Mesothelial cell of epicardium (in vitro differentiated cells): ENCODE results near the gene CD38. TPM values are rescaled to one million over a fixed set of nuclear protein-coding genes. Genes with fewer than 3 reads are reported as not detected.
"Not testable (repeated sequence)": the region's sequence is repeated elsewhere in the genome, so short reads cannot be mapped to it uniquely, and the experiment has no call there.

Experiments
- DNase-seq, 2 experiments: peaks; one replicate each; pipeline ENCODE4 v3.0.0; 2021; ENCODE audit warnings: low spot score in 2 of 2; ENCODE audit not compliant: unreplicated experiment in 2 of 2
- H3K27ac Mint-ChIP-seq: 2 replicates; pipeline ENCODE4 v1.8.0; 2021; ENCODE audit warnings: mixed read lengths
- H3K27me3 Mint-ChIP-seq: 2 replicates; pipeline ENCODE4 v1.8.0; 2021; ENCODE audit warnings: low read depth, mixed read lengths
- H3K36me3 Mint-ChIP-seq: 2 replicates; pipeline ENCODE4 v1.8.0; 2021; ENCODE audit warnings: mixed read lengths
- H3K4me1 Mint-ChIP-seq: 2 replicates; pipeline ENCODE4 v1.8.0; 2021; ENCODE audit warnings: mixed read lengths
- H3K4me3 Mint-ChIP-seq: 2 replicates; pipeline ENCODE4 v1.8.0; 2021; ENCODE audit warnings: mild to moderate bottlenecking, moderate library complexity, mixed read lengths
- H3K9me3 Mint-ChIP-seq: 2 replicates; pipeline ENCODE4 v1.8.0; 2021; ENCODE audit warnings: mixed read lengths
- total RNA-seq: library from RNA; stranded (reverse); gene quantifications from 3 replicates; pipeline ENCODE4 v1.2.1, GENCODE V29; 2021
- TF ChIP-seq, protein P1 (sequence below): fragments of 200-600 bp; sonication (generic); IDR thresholded peaks from one replicate; pipeline ENCODE4 v1.5.0; 2021; ENCODE audit warnings: antibody characterized with exemption; ENCODE audit not compliant: unreplicated experiment

CD38 gene
- total RNA-seq, 1 donor from 2014 or later = 0.20 TPM

- DNase-seq = no peak
- no peak overlapping the region for H3K4me3 Mint-ChIP-seq
- H3K27ac Mint-ChIP-seq = no peak overlapping the region
- no peaks in the 10 kb centered on the region for H3K27me3 Mint-ChIP-seq
- peaks cover 3% of the 10 kb centered on the region for H3K4me1 Mint-ChIP-seq
- H3K9me3 Mint-ChIP-seq = peaks cover 3% of the 10 kb centered on the region
- TF ChIP-seq, protein P1, sequence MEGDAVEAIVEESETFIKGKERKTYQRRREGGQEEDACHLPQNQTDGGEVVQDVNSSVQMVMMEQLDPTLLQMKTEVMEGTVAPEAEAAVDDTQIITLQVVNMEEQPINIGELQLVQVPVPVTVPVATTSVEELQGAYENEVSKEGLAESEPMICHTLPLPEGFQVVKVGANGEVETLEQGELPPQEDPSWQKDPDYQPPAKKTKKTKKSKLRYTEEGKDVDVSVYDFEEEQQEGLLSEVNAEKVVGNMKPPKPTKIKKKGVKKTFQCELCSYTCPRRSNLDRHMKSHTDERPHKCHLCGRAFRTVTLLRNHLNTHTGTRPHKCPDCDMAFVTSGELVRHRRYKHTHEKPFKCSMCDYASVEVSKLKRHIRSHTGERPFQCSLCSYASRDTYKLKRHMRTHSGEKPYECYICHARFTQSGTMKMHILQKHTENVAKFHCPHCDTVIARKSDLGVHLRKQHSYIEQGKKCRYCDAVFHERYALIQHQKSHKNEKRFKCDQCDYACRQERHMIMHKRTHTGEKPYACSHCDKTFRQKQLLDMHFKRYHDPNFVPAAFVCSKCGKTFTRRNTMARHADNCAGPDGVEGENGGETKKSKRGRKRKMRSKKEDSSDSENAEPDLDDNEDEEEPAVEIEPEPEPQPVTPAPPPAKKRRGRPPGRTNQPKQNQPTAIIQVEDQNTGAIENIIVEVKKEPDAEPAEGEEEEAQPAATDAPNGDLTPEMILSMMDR = no peak
- H3K36me3 Mint-ChIP-seq = no peaks in the 10 kb centered on the region
These were observed 22.6 kb upstream of the CD38 start for GRCh38 chr4:15755321-15756155.

DNA sequence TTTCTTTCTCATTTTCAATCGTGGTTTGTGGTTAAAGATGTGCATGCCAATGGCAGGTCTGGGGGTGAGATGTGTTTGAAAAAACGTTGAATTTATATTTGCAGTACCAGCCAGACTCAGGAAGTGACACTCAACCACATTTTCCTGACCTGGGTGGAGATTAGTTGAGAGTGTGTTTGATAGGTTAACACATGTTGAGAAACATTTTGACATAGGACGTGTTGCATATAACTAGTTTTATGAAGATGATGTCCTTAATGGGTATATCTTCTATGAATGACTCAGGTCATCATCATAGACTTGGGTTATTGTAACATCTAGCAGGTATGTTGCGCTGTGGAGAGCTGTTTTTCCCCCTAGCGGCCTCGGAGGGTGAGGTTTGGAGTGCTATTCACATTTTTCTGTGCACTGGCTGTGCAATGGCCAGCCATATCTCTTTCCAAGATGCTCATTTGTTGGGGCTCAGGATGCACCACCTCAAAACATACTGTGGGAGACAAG, 21.7 kb upstream of the CD38 start:
- Mint-ChIP-seq H3K4me1 (peaks cover 3% of the 10 kb centered on the region), H3K27ac (no peak overlapping the region), H3K36me3 (no peaks in the 10 kb centered on the region), H3K9me3 (peaks cover 3% of the 10 kb centered on the region), H3K4me3 (no peak overlapping the region), H3K27me3 (no peaks in the 10 kb centered on the region)
- TF ChIP-seq, protein P1 = no peak
- DNase-seq = no peak

DNA sequence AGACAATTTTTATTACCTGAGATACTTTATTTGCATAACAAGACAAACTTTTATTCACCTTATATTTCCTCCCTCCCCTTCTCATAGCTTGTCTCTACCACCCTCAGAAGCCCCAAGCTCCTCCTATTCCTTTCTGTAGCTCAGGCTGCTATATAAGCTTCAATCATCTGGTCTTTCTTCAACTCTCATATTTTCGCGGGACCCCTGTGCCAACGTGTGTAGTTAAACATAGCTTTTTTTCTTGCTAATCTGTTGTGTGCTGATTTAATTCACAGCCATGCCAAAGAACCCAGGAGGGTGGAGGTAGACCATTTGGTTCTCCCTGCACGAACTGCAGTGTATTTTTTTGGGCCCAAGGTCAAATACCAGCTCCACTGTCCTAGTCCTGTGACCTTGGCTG, 21.1 kb upstream of the CD38 start:
- DNase-seq = no peak
- Mint-ChIP-seq H3K27me3 (no peaks in the 10 kb centered on the region), H3K36me3 (no peaks in the 10 kb centered on the region), H3K27ac (no peak overlapping the region), H3K9me3 (peaks cover 3% of the 10 kb centered on the region), H3K4me1 (peaks cover 3% of the 10 kb centered on the region), H3K4me3 (no peak overlapping the region)
- TF ChIP-seq, protein P1 = no peak

DNA sequence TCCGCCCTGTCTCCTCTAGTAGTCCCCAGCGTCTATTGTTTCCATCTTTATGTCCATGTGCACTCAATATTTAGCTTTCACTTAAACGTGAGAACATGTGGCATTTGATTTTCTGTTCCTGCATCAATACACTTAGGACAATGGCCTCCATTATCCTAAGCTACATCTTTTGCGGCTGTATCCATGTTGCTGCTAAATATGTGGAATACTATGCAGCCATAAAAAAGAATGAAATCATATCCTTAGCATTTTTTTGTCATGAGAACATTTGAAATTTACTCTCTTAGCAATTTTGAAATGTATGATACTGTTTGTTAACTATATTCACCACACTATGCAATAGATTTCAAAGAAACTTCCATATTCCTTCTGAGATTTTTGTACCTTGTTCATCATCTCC, 19.8 kb upstream of the CD38 start:
- TF ChIP-seq, protein P1 = no peak
- Mint-ChIP-seq H3K27me3 (no peaks in the 10 kb centered on the region), H3K4me1 (peaks cover 3% of the 10 kb centered on the region), H3K9me3 (peaks cover 8% of the 10 kb centered on the region), H3K27ac (no peak overlapping the region), H3K4me3 (no peak overlapping the region), H3K36me3 (no peaks in the 10 kb centered on the region)
- no peak for DNase-seq

DNA sequence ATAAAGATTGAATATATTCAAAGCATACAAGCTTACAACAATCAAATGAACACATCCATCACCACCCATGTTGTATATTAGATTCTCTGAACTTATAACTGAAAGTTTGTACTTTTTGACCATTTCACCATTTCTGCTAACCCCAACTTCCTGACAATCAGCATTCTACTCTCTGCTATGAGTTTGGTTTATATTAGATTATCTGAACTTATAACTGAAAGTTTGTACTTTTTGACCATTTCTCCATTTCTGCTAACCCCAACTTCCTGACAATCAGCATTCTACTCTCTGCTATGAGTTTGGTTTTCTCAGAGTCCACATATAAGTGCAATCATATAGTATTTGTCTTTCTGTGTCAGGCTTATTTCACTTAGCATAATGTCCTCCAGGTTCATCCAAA, 15.7 kb upstream of the CD38 start:
- H3K4me1 Mint-ChIP-seq, DNase-seq, H3K36me3 Mint-ChIP-seq, H3K9me3 Mint-ChIP-seq, H3K27me3 Mint-ChIP-seq, H3K4me3 Mint-ChIP-seq, H3K27ac Mint-ChIP-seq: not testable (repeated sequence)

DNA sequence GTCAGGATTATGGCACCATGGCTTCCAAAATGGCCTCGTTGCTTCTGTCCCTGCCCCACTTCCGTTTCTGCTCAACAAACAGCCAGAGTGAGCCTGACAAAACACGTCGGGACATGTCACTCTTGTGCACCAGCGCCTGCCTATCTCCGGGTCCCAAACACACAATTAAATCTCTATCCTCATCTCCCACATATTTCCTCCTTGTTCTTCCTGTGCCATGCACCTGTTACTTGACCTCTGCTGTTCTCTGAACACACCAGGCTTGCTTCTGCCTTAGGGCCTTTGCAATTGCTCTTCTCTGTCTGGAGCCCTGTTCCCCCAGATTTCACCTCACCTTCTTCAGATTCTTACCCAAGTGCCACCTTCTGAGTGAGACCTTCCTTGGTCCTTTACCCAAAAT, 12.7 kb upstream of the CD38 start:
- Mint-ChIP-seq H3K9me3 (peaks cover 5% of the 10 kb centered on the region), H3K27me3 (no peaks in the 10 kb centered on the region), H3K36me3 (no peaks in the 10 kb centered on the region), H3K4me3 (no peak overlapping the region), H3K4me1 (no peaks in the 10 kb centered on the region), H3K27ac (no peak overlapping the region)
- TF ChIP-seq, protein P1 = no peak
- no peak for DNase-seq
